ENCODE measurements around the gene CGNL1. TPM values are rescaled to one million over a fixed set of nuclear protein-coding genes. Genes with fewer than 3 reads are reported as not detected.

Gene CGNL1
- total and polyA plus RNA-seq, 8 donors, result 26.5 to 68.1 (median 34.5) TPM

DNA sequence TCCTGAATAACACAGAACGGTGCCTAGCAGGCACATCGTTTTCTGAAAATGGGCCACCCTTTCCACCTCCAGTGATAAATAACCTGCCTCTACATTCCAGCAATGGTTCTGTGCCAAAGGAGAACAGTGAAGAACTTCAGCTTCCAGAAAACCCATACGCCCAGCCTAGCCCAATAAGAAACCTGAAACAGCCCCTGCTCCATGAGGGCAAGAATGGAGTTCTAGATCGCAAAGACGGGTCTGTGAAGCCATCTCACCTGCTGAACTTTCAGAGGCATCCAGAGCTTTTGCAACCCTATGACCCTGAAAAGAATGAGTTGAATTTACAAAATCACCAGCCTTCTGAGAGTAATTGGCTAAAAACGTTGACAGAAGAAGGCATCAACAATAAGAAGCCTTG is 61.9 kb downstream of the CGNL1 start:
- H3K9me3 ChIP-seq, result no peaks in the 10 kb centered on the region
- H3K36me3 ChIP-seq, result no peaks in the 10 kb centered on the region
- no peaks in the 10 kb centered on the region for H3K27me3 ChIP-seq
- ATAC-seq (no peak), DNase-seq (no peak)
- no peak overlapping the region for H3K27ac ChIP-seq
- intact Hi-C loops (cut with DNase I), result no loop called here
- H3K4me1 ChIP-seq, result peaks cover 0 to 5% of the 10 kb centered on the region in 2 donors
- TF ChIP-seq, protein P1, sequence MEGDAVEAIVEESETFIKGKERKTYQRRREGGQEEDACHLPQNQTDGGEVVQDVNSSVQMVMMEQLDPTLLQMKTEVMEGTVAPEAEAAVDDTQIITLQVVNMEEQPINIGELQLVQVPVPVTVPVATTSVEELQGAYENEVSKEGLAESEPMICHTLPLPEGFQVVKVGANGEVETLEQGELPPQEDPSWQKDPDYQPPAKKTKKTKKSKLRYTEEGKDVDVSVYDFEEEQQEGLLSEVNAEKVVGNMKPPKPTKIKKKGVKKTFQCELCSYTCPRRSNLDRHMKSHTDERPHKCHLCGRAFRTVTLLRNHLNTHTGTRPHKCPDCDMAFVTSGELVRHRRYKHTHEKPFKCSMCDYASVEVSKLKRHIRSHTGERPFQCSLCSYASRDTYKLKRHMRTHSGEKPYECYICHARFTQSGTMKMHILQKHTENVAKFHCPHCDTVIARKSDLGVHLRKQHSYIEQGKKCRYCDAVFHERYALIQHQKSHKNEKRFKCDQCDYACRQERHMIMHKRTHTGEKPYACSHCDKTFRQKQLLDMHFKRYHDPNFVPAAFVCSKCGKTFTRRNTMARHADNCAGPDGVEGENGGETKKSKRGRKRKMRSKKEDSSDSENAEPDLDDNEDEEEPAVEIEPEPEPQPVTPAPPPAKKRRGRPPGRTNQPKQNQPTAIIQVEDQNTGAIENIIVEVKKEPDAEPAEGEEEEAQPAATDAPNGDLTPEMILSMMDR (IDR thresholded peaks at IDR 0.05), result no peak
- H3K4me3 ChIP-seq, result no peak overlapping the region

DNA sequence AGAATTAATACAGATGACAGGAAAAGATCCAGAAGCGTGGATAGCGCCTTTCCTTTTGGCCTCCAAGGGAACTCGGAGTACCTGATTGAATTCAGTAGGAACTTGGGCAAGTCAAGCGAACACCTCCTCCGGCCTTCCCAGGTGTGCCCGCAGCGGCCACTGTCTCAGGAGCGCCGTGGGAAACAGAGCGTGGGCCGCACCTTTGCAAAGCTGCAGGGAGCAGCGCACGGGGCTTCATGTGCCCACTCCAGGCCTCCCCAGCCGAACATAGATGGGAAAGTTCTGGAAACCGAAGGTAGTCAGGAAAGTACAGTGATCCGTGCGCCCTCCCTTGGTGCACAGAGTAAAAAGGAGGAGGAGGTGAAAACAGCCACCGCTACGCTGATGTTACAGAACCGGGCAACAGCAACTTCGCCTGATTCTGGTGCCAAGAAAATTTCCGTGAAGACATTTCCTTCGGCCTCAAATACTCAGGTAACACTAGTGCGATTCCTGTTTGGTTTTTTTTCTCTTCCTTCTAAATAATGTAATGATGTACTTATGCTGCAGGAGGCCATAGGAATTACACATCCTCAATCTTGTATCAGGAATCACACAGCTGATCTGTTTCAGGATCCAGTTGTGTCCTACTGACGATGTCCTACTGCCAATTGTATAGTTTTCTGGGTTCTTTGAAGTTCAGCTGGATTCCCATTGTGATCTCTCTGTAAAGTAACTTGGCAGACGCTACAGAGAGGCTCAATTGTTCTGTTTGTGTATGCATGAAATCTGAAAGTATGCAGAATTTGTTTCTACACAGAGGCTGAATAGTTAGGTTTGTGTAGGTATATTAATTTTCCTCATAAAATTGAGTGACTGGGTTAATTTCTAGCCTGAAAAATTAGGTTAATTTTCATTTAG is 63.1 kb downstream of the CGNL1 start:
- Histone ChIP-seq H3K4me1 (peaks cover 0 to 5% of the 10 kb centered on the region in 2 donors), H3K9me3 (no peaks in the 10 kb centered on the region), H3K27me3 (no peaks in the 10 kb centered on the region), H3K27ac (no peak overlapping the region), H3K36me3 (no peaks in the 10 kb centered on the region), H3K4me3 (no peak overlapping the region)
- intact Hi-C loops (cut with DNase I), result no loop called here
- no peak for DNase-seq
- ATAC-seq, result no peak
- TF ChIP-seq, protein P1 (IDR thresholded peaks at IDR 0.05), result no peak

DNA sequence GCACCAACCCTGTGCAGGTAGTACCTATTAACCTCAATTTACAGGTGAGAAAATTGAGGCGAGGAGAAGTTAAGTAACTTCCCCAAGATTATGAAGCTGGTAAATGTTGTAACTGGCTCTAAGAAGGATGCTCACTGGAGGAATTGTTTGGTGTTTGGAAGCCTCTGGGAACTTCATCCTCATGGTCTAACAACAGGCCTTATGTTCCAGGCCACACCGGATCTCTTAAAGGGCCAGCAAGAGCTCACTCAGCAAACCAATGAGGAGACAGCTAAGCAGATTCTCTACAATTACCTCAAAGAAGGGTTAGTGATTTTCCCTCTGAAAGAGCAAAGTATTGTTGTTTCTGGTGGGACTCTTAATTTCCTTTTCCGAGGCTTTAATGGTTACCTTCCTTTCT is 63.9 kb downstream of the CGNL1 start:
- Histone ChIP-seq H3K4me1 (peaks cover 0 to 5% of the 10 kb centered on the region in 2 donors), H3K27me3 (no peaks in the 10 kb centered on the region), H3K36me3 (no peaks in the 10 kb centered on the region), H3K9me3 (no peaks in the 10 kb centered on the region), H3K27ac (no peak overlapping the region), H3K4me3 (no peak overlapping the region)
- no peak for ATAC-seq
- DNase-seq, result no peak
- intact Hi-C loops (cut with DNase I), result no loop called here
- TF ChIP-seq, protein P1 (IDR thresholded peaks at IDR 0.05), result no peak

DNA sequence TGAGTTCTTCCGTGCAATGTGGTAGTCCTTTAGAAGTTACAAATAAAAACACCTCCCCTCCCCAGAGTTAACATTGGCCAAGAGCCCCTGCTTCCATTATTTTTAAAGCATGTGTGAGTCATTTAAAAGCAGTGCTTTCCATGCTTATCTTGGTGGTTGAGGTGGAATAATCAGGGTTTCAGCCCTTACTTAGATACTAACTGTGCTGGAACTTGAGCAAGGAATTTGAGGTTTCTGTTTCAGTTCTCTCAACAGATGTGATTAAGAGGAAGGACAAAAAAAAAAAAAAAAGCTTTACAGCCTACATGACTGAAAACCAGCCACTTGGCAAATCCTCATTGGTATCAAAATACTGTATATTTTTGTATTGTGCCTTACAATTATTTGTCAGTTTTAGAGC is 64.5 kb downstream of the CGNL1 start:
- peak; percentile 79 for ATAC-seq
- H3K27me3 ChIP-seq, result no peaks in the 10 kb centered on the region

DNA sequence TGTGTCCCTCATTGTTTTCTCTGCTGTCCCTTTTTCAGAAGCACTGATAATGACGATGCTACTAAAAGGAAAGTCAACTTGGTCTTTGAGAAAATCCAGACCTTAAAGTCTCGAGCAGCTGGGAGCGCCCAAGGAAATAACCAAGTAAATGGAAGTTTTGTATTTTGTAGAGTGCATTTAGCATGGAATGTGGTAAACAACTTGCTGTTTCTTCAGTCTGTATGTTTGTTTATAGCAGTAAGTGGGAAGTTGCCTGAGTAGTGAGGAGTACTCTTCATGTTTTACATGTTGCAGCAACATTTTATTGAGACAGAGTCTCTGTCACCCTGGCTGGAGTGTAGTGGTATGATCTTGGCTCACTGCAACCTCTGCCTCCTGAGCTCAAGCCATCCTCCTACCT is 66.0 kb downstream of the CGNL1 start:
- TF ChIP-seq, protein P1 (IDR thresholded peaks at IDR 0.05), result no peak
- ATAC-seq, result no peak
- peaks cover 0 to 5% of the 10 kb centered on the region in 2 donors for H3K4me1 ChIP-seq
- intact Hi-C loops (cut with DNase I), result no loop called here
- H3K9me3 ChIP-seq, result no peaks in the 10 kb centered on the region
- no peaks in the 10 kb centered on the region for H3K27me3 ChIP-seq
- H3K4me3 ChIP-seq, result no peak overlapping the region
- no peaks in the 10 kb centered on the region for H3K36me3 ChIP-seq
- H3K27ac ChIP-seq, result no peak overlapping the region
- DNase-seq, result no peak

More for the DNA sequence above, 64.5 kb downstream of the CGNL1 start:
- Histone ChIP-seq H3K9me3 (no peaks in the 10 kb centered on the region), H3K4me1 (peaks cover 0 to 5% of the 10 kb centered on the region in 2 donors), H3K27ac (peak overlapping the region in 1 of 2 donors; percentile 35), H3K4me3 (no peak overlapping the region), H3K36me3 (no peaks in the 10 kb centered on the region)
- intact Hi-C loops (cut with DNase I), result no loop called here
- TF ChIP-seq, protein P1 (IDR thresholded peaks at IDR 0.05), result no peak
- DNase-seq, result no peak

Data from left lung (tissue), 10 donors.